Neural progenitor cell (in vitro differentiated cells): ENCODE data around the gene ZNF512B.

ENCODE experiments used
- EZH2 ChIP-seq: fragments of 200-600 bp; sonication (generic); IDR thresholded peaks from 2 replicates; pipeline ENCODE4 v1.6.1; 2017; ENCODE audit warnings: antibody characterized with exemption, mild to moderate bottlenecking, moderate library complexity
- EZH2phosphoT487 ChIP-seq: fragments of 200-600 bp; sonication (generic); IDR thresholded peaks from 2 replicates; pipeline ENCODE4 v1.6.1; 2017; ENCODE audit warnings: antibody characterized with exemption

GRCh38 chr20:63943808-63944077 lies 26.0 kb downstream of the ZNF512B start:
- no peak for TF ChIP-seq EZH2phosphoT487
- TF ChIP-seq EZH2 = no peak
